ENCODE data around the gene DCHS1.

DCHS1 gene

DNA sequence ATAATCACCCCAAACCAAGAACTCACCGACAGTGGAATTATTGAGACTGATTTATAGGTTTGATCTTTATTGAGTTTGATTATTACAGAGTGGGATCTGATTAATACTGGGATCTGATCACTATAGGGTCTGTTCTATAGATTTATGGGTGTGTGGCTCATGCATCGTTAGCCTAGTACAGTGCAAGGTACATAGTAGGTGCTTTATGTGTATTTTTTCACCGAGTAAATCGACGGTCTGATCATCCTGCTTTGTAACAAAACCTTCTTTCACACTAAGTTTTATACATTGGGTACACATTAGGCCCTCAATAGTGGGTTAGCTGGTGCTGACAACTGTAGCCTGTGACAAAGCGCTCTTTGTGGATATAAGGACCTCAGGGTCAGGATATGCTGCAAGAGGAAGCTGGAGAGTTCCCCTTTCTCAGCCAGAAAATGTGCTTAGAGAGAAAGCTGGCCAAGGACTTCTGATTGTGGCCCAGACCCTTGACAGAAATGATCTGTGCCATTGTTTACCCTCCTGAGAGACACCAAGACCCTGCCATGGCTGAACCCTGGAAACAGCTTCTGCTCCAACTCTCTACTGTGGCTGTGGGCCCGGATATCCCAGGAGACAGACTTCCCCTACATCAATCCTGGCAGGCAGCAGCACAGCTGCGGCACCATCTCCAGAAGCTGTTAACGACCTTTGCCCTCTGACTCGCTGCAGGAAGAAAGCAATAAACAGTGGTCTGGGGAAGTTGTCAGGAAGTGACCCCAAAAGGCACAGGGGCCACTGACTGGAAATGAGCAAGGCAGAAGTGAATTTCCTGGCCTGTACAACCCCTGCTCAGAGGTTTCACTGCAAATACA, 20.3 kb downstream of the DCHS1 start:
- peaks cover 4% of the 10 kb centered on the region for H3K36me3 ChIP-seq (ENCODE audit: control insufficient read depth, insufficient read depth, low read length)
- no peak overlapping the region for H3K27ac ChIP-seq (ENCODE audit: insufficient read depth, low read depth, low read length, poor library complexity, severe bottlenecking)

DNA sequence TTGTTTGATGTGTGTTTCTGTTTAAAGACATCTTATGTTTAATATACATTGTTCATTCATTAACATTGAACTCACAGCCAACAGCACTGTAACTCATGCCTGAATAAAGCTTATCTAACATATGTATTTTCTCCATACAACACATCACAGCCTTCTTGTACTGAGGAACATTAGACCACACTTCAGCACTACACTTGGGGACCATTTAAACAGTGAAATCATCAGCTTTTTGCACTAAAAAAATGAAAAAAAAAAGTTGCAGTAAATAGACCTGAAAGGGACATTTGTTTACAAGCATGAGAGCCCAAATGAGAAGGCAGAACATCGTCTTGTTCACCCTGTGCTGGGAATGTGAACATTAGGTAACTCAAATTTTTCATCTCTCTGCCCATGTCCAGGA, 21.1 kb downstream of the DCHS1 start:
- Histone ChIP-seq H3K4me1 (ENCODE audit: control insufficient read depth, insufficient read depth, low read length) (no peaks in the 10 kb centered on the region), H3K9me3 (ENCODE audit: control insufficient read depth, low read length) (no peaks in the 10 kb centered on the region), H3K4me3 (ENCODE audit: insufficient read depth, low read depth, low read length) (no peak overlapping the region), H3K27me3 (ENCODE audit: control insufficient read depth, insufficient read depth, low read length, poor library complexity, severe bottlenecking) (peaks cover 21% of the 10 kb centered on the region), H3K27ac (ENCODE audit: insufficient read depth, low read depth, low read length, poor library complexity, severe bottlenecking) (no peak overlapping the region), H3K36me3 (ENCODE audit: control insufficient read depth, insufficient read depth, low read length) (peaks cover 3% of the 10 kb centered on the region)
- 83 to 87% methylated on average over 1 of the region's 1 CpG for WGBS, 2 experiments

More for the DNA sequence above, 20.3 kb downstream of the DCHS1 start:
- no peaks in the 10 kb centered on the region for H3K9me3 ChIP-seq (ENCODE audit: control insufficient read depth, low read length)
- peaks cover 13% of the 10 kb centered on the region for H3K27me3 ChIP-seq (ENCODE audit: control insufficient read depth, insufficient read depth, low read length, poor library complexity, severe bottlenecking)
- 82 to 85% methylated on average over 10 of the region's 10 CpGs for WGBS, 2 experiments
- H3K4me3 ChIP-seq (ENCODE audit: insufficient read depth, low read depth, low read length) = no peak overlapping the region
- no peaks in the 10 kb centered on the region for H3K4me1 ChIP-seq (ENCODE audit: control insufficient read depth, insufficient read depth, low read length)

DNA sequence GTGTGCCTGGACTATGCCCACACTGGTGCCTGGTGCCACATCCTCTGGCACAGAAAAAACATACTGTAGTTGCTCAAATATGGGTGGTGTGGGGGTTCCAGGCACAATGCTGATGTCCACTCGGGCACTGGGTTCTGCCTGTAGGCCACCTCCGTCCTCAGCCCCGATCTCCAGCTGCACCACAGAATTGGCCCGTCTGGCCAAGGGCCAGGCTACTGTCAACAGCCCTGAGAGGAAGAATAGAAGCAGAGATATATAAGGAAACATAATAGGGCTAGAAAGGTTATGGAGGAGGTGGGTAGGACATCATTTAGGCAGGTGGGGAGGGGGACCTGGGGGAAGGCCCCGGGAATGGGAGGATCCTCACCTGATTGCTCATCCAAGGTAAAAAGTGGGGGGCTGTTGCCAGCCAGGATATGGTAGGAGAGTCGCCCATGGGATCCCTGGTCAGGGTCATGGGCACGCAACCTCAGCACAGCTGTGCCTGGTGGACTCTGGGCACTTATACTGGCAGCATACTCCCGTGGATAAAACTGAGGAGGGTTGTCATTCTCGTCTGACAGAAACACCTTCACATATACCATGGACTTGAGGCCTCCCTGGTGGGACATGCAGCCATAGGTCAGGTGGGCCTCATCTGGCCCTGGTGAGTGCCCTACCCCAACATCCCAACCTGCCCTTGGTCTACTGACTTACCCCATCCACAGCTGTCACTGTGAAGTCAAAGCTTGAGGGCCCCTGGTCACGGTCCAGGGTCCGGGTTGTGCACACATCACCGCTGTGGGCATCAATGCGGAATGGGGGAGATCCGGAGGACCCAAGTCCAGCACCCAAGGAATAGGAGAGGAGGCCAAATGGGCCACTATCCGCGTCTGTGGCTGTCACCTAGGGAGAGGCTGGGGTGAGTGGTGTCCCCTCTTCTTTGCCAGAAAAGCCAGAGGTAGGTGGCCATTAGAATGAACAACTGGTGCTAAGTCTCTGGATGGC, 21.9 kb downstream of the DCHS1 start:
- WGBS, 2 experiments = 93 to 94% methylated on average over 16 of the region's 16 CpGs
- H3K4me3 ChIP-seq (ENCODE audit: insufficient read depth, low read depth, low read length) = no peak overlapping the region
- no peaks in the 10 kb centered on the region for H3K9me3 ChIP-seq (ENCODE audit: control insufficient read depth, low read length)
- no peaks in the 10 kb centered on the region for H3K4me1 ChIP-seq (ENCODE audit: control insufficient read depth, insufficient read depth, low read length)
- no peak overlapping the region for H3K27ac ChIP-seq (ENCODE audit: insufficient read depth, low read depth, low read length, poor library complexity, severe bottlenecking)
- H3K36me3 ChIP-seq (ENCODE audit: control insufficient read depth, insufficient read depth, low read length) = peaks cover 3% of the 10 kb centered on the region
- H3K27me3 ChIP-seq (ENCODE audit: control insufficient read depth, insufficient read depth, low read length, poor library complexity, severe bottlenecking) = peaks cover 26% of the 10 kb centered on the region

DNA sequence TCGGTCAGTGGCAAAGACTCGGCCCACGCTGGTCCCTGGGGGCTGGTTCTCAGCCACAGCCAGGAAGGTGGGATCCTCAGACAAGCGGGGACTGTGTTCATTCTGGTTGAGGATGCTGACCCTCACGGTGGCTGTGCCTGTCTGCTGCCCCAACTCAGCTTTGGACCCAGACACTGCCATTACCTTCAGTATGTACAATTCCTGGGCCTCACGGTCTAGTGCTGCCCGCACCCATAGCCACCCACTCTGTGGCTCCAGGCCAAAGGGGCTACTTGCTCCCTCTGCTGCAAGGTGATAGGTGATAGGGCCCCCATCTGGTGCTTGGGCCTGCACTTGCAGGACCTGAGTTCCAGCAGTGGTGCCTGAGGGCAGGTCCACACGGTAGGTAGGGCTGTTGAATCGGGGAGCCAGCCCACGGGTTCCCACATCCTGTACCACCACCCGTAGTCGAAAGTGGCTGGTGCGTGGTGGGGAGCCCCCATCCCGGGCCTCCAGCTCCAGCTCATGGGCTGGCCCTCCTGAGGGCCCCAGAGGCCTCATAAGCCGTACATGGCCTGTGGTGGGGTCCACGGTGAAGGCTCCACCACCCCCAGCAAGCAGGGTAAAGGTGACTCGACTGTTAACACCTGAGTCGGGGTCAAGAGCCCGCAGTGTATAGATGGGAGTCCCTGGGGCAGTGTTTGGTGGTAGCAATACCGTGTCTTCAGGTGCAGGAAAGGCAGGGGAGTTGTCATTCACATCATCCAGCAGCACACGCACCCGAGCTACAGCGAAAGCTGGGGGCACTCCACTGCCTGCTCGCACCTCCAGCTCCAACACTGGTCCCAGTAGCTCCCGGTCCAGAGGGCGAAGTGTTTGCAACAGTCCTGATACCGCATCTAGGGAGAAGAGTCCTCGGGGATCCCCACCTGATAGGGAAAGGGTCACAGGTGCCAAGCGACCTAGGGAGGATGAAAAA, 23.2 kb downstream of the DCHS1 start:
- H3K4me3 ChIP-seq (ENCODE audit: insufficient read depth, low read depth, low read length) = no peak overlapping the region
- no peaks in the 10 kb centered on the region for H3K9me3 ChIP-seq (ENCODE audit: control insufficient read depth, low read length)
- WGBS, 2 experiments = 95 to 96% methylated on average over 29 of the region's 29 CpGs
- no peaks in the 10 kb centered on the region for H3K4me1 ChIP-seq (ENCODE audit: control insufficient read depth, insufficient read depth, low read length)
- no peak overlapping the region for H3K27ac ChIP-seq (ENCODE audit: insufficient read depth, low read depth, low read length, poor library complexity, severe bottlenecking)
- H3K36me3 ChIP-seq (ENCODE audit: control insufficient read depth, insufficient read depth, low read length) = peaks cover 6% of the 10 kb centered on the region
- peaks cover 26% of the 10 kb centered on the region for H3K27me3 ChIP-seq (ENCODE audit: control insufficient read depth, insufficient read depth, low read length, poor library complexity, severe bottlenecking)

DNA sequence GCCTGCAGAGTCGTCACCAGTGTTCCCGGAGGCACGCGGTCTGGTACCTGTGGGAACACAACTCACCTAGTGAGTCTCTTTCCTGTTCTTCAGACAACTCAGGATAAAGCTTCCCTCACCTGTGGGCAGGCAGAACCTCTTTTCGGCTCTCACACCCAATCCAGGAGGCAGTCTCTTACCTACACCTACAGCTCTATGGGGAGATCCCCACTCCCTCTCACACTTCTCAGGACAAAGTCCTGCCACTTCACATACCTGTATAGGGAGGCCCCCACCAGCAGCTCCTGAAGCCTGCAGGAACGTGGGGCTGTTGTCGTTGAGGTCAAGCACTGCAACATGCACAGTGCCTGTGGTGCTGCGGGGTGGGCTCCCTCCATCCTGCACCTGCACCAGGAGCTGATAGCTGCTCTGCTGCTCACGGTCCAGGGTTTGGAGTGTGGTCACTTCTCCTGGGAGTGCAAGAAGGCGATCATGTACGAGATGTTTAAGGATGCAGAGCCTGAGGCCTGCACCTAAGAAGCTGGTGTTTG, 24.2 kb downstream of the DCHS1 start:
- Histone ChIP-seq H3K9me3 (ENCODE audit: control insufficient read depth, low read length) (no peaks in the 10 kb centered on the region), H3K27ac (ENCODE audit: insufficient read depth, low read depth, low read length, poor library complexity, severe bottlenecking) (no peak overlapping the region), H3K4me1 (ENCODE audit: control insufficient read depth, insufficient read depth, low read length) (no peaks in the 10 kb centered on the region), H3K27me3 (ENCODE audit: control insufficient read depth, insufficient read depth, low read length, poor library complexity, severe bottlenecking) (peaks cover 26% of the 10 kb centered on the region), H3K4me3 (ENCODE audit: insufficient read depth, low read depth, low read length) (no peak overlapping the region), H3K36me3 (ENCODE audit: control insufficient read depth, insufficient read depth, low read length) (peaks cover 9% of the 10 kb centered on the region)
- 88 to 93% methylated on average over 11 of the region's 11 CpGs for WGBS, 2 experiments

DNA sequence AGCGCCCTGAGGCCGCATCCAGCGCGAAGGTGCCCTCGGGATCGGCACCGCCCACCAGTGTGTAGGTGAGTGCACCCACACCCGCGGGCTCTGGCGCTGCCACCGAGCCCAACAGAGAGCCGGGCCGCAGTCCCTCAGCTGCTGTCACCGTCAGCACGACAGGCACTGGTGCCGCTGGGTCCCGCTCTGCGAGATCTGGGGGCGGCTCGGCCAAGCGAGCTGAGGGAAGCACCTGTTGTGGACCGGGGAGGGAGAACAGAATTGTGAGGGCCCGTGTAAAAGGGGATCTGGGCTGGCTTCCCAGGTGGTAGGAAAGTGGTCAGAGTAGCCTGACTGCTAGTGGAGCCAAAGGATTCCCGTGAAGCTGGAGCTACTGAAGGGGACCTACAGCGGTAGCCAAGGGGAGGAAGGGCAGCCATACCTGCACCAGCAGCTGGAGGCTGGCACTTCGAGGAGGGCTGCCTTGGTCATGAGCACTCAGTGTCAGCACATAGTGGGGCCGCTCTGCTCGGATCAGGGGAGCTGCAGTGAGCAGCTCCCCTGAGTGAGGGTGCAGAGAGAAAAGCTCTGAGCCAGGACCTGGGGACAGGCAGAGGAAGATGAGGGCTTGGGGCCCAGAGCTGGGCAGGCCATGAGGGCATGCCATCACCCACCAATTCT, 24.8 kb downstream of the DCHS1 start:
- Histone ChIP-seq H3K27me3 (ENCODE audit: control insufficient read depth, insufficient read depth, low read length, poor library complexity, severe bottlenecking) (peaks cover 26% of the 10 kb centered on the region), H3K4me1 (ENCODE audit: control insufficient read depth, insufficient read depth, low read length) (no peaks in the 10 kb centered on the region), H3K4me3 (ENCODE audit: insufficient read depth, low read depth, low read length) (peak overlapping the region; percentile 38), H3K9me3 (ENCODE audit: control insufficient read depth, low read length) (no peaks in the 10 kb centered on the region), H3K27ac (ENCODE audit: insufficient read depth, low read depth, low read length, poor library complexity, severe bottlenecking) (no peak overlapping the region), H3K36me3 (ENCODE audit: control insufficient read depth, insufficient read depth, low read length) (peaks cover 10% of the 10 kb centered on the region)
- WGBS, 2 experiments = 27% methylated on average over 28 of the region's 28 CpGs

DNA sequence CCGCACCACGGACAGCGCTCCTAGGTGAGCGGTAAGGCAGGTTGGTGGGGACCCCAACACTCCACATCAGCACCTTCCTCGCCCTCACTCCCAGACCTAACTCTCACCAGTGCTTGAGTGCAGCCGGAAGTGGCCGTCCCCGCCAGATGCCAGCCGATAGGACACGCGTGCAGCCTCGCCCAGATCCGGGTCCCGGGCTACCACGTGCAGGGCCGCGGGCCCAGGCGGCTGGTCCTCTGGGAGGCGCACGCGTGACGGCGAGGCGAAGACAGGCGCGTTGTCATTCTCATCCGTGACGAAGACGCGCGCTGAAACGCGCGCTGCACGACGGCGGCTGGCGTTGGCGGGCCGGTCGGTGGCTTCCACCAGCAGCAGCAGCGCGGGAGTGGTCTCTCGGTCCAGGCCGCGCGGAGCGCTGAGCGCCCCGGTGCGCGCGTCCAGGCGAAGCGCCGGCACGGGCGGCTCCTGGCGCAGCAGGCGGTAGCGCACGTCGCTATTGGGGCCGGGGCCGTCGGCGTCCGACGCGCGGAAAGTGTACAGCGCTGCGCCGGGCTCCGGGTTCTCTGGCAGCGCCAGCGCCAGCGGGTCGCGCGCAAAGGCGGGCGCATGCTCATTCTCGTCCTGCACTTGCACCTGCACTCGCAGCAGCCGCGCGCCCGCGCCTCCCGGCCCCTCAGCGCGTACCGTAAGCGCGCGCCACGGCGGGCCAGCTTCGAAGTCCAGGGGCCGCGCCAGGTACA, 25.5 kb downstream of the DCHS1 start:
- Histone ChIP-seq H3K27me3 (ENCODE audit: control insufficient read depth, insufficient read depth, low read length, poor library complexity, severe bottlenecking) (peaks cover 26% of the 10 kb centered on the region), H3K4me3 (ENCODE audit: insufficient read depth, low read depth, low read length) (peak overlapping the region; percentile 38), H3K9me3 (ENCODE audit: control insufficient read depth, low read length) (no peaks in the 10 kb centered on the region), H3K36me3 (ENCODE audit: control insufficient read depth, insufficient read depth, low read length) (peaks cover 14% of the 10 kb centered on the region), H3K4me1 (ENCODE audit: control insufficient read depth, insufficient read depth, low read length) (no peaks in the 10 kb centered on the region), H3K27ac (ENCODE audit: insufficient read depth, low read depth, low read length, poor library complexity, severe bottlenecking) (no peak overlapping the region)
- 22 to 24% methylated on average over 102 of the region's 102 CpGs for WGBS, 2 experiments

DNA sequence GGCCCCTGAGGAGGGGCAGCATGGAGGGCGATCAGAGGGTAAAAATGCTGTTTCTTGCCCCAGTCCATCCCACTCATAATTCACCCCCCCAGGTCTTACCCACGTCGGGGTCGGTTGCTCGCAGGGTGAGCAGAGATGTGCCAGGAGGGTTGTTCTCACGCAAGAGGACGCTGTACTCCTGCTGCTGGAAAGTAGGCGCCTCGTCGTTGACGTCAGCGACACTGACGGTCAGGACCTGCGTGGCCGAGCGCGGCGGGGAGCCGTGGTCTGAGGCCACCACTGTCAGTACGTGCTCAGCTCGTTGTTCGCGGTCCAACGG, 26.1 kb downstream of the DCHS1 start:
- Histone ChIP-seq H3K9me3 (ENCODE audit: control insufficient read depth, low read length) (no peaks in the 10 kb centered on the region), H3K36me3 (ENCODE audit: control insufficient read depth, insufficient read depth, low read length) (peaks cover 14% of the 10 kb centered on the region), H3K27ac (ENCODE audit: insufficient read depth, low read depth, low read length, poor library complexity, severe bottlenecking) (no peak overlapping the region), H3K4me3 (ENCODE audit: insufficient read depth, low read depth, low read length) (peak overlapping the region; percentile 38), H3K4me1 (ENCODE audit: control insufficient read depth, insufficient read depth, low read length) (no peaks in the 10 kb centered on the region), H3K27me3 (ENCODE audit: control insufficient read depth, insufficient read depth, low read length, poor library complexity, severe bottlenecking) (peaks cover 26% of the 10 kb centered on the region)
- WGBS, 2 experiments = 94 to 96% methylated on average over 24 of the region's 24 CpGs

DNA sequence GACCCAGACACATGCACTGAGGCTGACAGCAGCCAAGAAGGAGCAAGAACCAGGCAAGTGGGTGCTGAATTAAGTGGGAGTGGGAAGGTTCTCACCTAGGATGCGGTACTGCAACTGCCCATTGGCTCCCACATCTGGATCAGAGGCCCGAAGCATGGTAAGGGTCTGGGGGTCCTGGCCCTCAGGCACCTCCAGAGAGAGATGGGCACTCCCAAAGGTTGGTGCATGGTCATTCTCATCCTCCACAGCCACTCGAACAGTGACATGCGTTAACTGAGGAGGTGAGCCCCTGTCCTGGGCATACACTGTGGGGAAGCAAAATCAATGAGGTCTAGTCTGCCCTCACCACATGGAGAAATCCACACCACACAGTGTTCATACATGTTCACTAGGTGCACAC, 27.1 kb downstream of the DCHS1 start:
- WGBS, 2 experiments = 92 to 96% methylated on average over 4 of the region's 4 CpGs
- Histone ChIP-seq H3K27me3 (ENCODE audit: control insufficient read depth, insufficient read depth, low read length, poor library complexity, severe bottlenecking) (peaks cover 26% of the 10 kb centered on the region), H3K27ac (ENCODE audit: insufficient read depth, low read depth, low read length, poor library complexity, severe bottlenecking) (no peak overlapping the region), H3K4me1 (ENCODE audit: control insufficient read depth, insufficient read depth, low read length) (no peaks in the 10 kb centered on the region), H3K9me3 (ENCODE audit: control insufficient read depth, low read length) (no peaks in the 10 kb centered on the region), H3K4me3 (ENCODE audit: insufficient read depth, low read depth, low read length) (no peak overlapping the region), H3K36me3 (ENCODE audit: control insufficient read depth, insufficient read depth, low read length) (peaks cover 14% of the 10 kb centered on the region)

Data from ectodermal cell (in vitro differentiated cells).